ENCODE results near the gene KRT27.
"Not testable (repeated sequence)": the region's sequence is repeated elsewhere in the genome, so short reads cannot be mapped to it uniquely, and the experiment has no call there.

KRT27 gene, protein sequence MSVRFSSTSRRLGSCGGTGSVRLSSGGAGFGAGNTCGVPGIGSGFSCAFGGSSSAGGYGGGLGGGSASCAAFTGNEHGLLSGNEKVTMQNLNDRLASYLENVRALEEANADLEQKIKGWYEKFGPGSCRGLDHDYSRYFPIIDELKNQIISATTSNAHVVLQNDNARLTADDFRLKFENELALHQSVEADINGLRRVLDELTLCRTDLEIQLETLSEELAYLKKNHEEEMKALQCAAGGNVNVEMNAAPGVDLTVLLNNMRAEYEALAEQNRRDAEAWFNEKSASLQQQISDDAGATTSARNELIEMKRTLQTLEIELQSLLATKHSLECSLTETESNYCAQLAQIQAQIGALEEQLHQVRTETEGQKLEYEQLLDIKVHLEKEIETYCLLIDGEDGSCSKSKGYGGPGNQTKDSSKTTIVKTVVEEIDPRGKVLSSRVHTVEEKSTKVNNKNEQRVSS

GRCh38 chr17:40782450-40782849 lies at the start of gene KRT27:
Gene KRT27 (minus strand): TSS chr17:40782550. CDS start chr17:40782493, 57 bp downstream.
- no peak for DNase-seq (ENCODE audit: low spot score)

DNA sequence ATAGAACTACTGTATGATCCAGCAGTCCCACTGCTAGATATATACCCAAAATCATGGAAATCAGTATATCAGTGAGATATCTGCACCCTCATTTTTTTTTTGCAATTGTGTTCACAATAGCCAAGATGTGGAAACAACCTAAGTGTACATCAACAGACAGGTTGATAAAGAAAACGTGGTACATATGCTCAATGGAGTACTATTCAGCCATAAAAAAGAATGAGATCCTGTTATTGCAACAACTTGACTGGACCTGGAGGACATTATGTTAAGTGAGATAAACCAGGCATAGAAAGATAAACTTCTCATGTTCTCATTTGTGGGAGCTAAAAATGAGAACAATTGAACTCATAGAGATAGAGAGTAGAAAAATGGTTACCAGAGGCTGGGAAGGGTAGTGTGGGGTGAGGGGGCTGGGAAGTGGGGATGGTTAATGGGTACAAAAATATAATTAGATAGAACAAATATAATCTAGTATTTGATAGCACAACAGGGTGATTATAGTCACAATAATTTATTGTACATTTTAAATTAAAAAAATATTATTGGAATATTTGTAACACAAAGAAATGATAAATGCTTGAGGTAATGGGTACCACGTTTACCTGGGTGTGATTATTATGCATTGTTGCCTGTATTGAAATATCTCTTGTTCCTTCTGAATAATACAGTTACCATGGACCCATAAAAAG lies 47.9 kb upstream of the KRT27 start:
- no peak for DNase-seq (ENCODE audit: low spot score)

GRCh38 chr17:40828454-40829044 lies 46.2 kb upstream of the KRT27 start:
- no peak for DNase-seq (ENCODE audit: low spot score)

GRCh38 chr17:40827746-40828453 lies 45.5 kb upstream of the KRT27 start:
- no peak for DNase-seq (ENCODE audit: low spot score)

- no peak for DNase-seq (ENCODE audit: low spot score)
Measured at GRCh38 chr17:40825599-40825998, 43.2 kb upstream of the KRT27 start.

- DNase-seq (ENCODE audit: low spot score): no peak
Measured at GRCh38 chr17:40824015-40824832, 41.9 kb upstream of the KRT27 start.

DNA sequence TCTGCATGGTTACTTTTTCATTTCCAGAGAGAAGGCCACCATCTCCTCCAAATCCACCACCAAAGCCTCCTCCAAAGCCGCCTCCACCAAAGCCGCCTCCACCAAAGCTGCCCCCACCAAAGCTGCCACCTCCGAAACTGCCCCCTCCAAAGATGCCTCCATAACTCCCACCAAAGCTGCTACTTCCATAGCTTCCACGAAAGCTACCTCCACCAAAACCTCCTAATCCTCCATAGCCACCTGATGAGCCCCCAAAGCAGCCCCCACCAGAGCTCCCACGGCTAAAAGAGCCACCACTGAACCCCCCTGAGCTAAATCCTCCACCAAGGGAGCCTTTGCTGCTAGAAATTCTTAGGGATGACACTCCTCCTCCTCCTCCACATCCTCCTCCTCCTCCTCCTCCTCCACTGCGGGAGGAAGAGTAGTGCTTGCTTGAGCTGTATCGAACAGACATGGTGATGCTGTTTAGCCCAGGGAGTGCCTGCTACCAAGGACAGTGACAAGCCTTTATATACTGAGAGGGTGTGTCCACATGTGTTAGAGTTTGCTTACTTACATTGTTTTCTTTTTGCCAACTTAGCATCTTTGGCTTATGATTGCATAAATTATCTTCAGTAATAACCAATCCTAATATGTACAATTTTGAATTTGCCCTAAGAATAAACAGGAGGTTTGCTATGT lies 39.9 kb upstream of the KRT27 start, which contains the start of gene KRT10:
Gene KRT10, minus strand, starts transcription at position 483 of the 681 bp plus-strand sequence. Its CDS starts 29 bp downstream, at position 454.
- DNase-seq (ENCODE audit: low spot score): no peak

GRCh38 chr17:40821536-40821935 lies 39.2 kb upstream of the KRT27 start:
- DNase-seq (ENCODE audit: low spot score): no peak

DNA sequence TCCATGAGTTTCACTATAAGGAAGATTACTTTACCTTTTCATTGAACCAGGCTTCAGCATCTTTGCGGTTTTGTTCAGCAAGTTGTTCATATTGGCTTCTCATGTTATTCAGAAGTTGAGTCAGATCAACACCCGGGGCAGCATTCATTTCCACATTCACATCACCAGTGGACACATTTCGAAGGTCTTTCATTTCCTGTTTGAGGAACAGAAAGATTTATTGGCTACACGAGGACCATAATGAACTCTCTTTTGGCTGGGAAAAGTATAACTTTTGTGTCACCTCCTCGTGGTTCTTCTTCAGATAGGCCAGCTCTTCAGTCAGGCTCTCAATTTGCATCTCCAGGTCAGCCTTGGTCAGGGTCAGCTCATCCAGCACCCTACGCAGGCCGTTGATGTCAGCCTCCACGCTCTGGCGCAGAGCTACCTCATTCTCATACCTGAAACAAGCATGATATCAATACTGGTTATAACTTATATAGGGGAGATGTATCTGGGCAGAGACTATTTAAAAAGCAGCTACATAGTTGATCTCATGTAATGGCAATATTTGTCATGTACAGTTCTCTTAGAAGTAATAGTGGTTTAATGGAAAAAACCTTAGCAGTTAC lies 38.0 kb upstream of the KRT27 start:
- no peak for DNase-seq (ENCODE audit: low spot score)

DNA sequence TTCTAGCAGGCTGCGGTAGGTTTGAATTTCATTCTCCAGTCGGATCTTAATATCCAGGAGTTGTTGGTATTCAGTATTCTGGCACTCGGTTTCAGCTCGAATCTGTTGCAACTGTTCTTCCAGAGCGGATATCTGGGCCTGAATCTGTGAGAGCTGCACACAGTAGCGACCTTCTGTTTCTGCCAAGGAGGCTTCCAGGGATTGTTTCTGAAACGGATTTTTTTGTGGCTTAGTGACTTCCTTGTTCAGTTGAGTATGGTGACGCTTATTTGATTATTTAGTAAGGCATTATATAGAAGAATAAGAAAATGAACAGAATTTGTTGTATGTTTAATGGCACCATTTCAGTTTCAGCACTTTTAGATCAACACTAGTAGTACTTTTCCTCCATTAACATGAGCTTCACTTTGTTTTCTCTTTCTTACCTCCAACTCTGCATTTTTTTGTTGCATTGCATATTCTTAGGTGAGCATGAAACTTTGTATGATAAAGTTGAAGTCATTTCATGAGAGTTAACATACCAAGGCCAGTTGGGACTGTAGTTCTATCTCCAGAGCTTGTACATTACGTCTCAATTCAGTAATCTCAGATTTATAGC lies 37.3 kb upstream of the KRT27 start:
- DNase-seq (ENCODE audit: low spot score): no peak

DNA sequence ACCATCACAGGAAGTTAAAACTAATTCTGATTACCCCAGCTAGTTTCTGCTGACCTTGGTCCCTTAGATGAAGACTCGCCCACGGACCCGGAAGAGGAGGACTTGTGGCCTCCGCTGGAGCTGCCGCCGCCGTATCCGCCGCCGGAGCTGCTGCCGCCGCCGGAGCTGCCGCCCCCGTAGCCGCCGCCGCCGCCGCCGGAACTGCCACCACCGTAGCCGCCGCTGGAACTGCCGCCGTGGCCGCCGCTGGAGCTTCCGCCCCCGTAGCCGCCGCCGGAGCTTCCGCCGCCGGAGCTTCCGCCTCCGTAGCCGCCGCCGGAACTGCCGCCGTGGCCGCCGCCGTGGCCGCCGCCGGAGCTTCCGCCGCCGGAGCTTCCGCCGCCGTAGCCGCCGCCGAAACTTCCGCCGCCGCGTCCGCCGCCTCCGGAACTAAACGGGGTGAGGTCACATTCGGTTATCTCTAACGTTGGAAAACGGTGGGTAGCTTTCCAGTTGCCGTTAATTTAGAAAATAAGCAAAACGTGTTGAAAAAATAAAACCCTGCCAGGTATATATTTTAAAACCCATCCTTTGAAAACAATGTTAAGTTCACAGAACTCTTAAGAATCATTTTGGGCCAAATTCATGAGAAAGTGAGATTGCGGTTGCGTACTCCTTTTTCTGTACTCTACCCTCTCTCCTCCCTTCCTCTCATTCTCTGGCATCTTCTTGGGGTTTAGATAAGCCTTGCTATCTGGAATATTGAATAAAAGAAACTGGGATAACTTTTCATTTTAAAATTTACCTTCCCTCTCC lies 36.6 kb upstream of the KRT27 start:
- DNase-seq (ENCODE audit: low spot score): peak; percentile 85

DNA sequence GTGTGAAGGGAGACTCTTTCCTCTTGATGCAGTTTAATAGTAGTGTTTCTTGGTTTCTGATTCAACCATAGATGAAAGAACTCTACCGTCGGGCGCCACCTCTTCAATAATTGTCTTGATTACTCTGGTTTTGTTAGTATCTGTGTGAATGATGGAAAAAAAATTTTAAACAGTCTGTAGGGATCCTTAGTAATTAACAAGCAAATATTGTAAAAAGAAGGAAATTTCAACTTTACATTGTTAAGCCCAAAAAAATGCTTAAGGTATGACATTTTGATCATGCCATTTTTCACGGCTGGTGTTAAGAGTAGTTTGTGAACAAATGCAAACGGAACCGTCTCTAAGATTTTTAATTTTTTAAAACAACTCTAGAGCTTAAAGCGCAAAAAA lies 36.0 kb upstream of the KRT27 start:
- DNase-seq (ENCODE audit: low spot score): no peak

GRCh38 chr17:40817103-40817682 lies 34.8 kb upstream of the KRT27 start:
- DNase-seq (ENCODE audit: low spot score): no peak

GRCh38 chr17:40816569-40816968 lies 34.2 kb upstream of the KRT27 start:
- no peak for DNase-seq (ENCODE audit: low spot score)

- no peak for DNase-seq (ENCODE audit: low spot score)
Measured at GRCh38 chr17:40815381-40815780, 33.0 kb upstream of the KRT27 start.

DNA sequence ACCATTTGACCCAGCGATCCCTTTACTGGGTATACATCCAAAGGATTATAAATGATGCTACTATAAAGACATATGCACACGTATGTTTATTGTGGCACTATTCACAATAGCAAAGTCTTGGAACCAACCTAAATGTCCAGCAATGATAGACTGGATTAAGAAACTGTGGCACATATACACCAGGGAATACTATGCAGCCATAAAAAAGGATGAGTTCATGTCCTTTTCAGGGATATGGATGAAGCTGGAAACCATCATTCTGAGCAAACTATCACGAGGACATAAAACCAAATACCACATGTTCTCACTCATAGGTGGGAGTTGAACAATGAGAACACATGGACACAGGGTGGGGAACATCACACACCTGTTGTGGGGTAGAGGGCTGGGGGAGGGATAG lies 32.3 kb upstream of the KRT27 start:
- not testable (repeated sequence) for DNase-seq (ENCODE audit: low spot score)

DNA sequence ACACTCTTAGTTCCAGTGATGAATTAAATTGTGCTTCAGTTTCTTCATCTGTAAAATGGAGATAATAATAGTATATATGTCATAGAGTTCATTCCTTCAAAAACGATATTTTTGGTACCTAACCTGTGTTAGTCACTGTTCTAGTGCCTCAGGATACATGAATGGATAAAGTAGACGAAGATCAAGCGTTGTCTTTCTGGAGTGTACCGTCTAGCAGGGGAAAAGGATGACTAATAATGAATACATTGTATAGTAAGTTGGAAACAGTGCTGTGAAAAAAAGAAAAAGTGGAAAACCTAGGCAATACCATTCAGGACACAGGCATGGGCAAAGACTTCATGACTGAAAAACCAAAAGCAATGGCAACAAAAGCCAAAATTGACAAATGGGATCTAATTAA lies 31.5 kb upstream of the KRT27 start:
- DNase-seq (ENCODE audit: low spot score): no peak

DNA sequence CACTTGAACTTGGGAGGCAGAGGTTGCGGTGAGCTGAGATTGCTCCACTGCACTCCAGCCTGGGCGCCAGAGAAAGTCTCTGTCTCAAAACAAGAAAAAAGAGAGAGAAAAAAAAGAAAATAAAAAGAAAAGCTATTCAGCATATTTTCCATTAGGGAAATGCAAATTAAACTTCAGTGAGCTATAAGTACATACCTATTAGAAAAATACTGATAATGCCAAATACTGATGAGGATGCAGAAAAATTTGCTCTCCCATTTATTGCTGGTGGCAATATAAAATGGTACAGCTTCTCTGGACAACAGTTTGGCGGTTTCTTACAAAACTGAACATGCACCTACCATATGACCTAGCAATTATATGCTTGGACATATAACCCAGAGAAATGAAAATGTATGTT lies 30.3 kb upstream of the KRT27 start:
- no peak for DNase-seq (ENCODE audit: low spot score)

DNA sequence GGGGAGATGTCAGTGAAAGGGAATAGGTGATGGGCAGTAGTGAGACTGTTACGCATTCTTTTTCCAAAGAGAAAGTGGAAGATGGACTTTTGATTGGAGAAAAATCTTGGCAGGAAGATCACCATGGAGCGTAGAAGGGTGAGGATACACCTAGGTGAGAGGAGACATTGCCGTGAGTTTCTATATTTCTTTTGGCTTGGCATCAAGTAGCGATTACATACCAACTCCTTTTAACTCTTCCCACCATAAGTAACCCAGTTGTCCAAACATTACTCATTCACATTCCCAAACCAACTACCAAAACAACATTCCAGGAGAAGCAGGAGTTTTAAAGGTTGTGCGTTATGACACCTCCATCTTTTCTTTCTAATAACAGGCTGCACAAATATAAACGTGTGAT lies 28.1 kb upstream of the KRT27 start:
- DNase-seq (ENCODE audit: low spot score): no peak

All from CD4-positive, alpha-beta T cell treated with Interleukin-2 at 100 ng/mL for 4 hours (primary cell).